Tibial nerve (tissue), 3 donors: ENCODE measurements around the gene OR2M4.
"Not testable (repeated sequence)": the region's sequence is repeated elsewhere in the genome, so short reads cannot be mapped to it uniquely, and the experiment has no call there.

Source experiments
- POLR2A ChIP-seq, 2 donors: fragments of 450-650 bp; IDR thresholded peaks; one replicate each; pipeline ENCODE4 v1.6.1; 2017; ENCODE audit warnings: antibody characterized with exemption in 2 of 2, mild to moderate bottlenecking in 2 of 2, moderate library complexity in 2 of 2
- TF ChIP-seq, protein P1 (sequence below), 5 experiments: fragments of 200-600 bp in 3 of 5; fragments of 450-650 bp in 2 of 5; sonication (generic) in 3 of 5; IDR thresholded peaks; one replicate each; pipeline ENCODE4 v1.5.1; 2016 to 2019; ENCODE audit warnings: antibody characterized with exemption in 5 of 5, mild to moderate bottlenecking in 3 of 5, moderate library complexity in 2 of 5

GRCh38 chr1:248259309-248259708, 28.1 kb downstream of the OR2M4 start:
- TF ChIP-seq, protein P1, sequence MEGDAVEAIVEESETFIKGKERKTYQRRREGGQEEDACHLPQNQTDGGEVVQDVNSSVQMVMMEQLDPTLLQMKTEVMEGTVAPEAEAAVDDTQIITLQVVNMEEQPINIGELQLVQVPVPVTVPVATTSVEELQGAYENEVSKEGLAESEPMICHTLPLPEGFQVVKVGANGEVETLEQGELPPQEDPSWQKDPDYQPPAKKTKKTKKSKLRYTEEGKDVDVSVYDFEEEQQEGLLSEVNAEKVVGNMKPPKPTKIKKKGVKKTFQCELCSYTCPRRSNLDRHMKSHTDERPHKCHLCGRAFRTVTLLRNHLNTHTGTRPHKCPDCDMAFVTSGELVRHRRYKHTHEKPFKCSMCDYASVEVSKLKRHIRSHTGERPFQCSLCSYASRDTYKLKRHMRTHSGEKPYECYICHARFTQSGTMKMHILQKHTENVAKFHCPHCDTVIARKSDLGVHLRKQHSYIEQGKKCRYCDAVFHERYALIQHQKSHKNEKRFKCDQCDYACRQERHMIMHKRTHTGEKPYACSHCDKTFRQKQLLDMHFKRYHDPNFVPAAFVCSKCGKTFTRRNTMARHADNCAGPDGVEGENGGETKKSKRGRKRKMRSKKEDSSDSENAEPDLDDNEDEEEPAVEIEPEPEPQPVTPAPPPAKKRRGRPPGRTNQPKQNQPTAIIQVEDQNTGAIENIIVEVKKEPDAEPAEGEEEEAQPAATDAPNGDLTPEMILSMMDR (IDR thresholded peaks at IDR 0.05), result not testable (repeated sequence)
- TF ChIP-seq POLR2A (IDR thresholded peaks at IDR 0.05), result not testable (repeated sequence)
